Lower lobe of right lung (tissue), 2 donors: Measurements from ENCODE around the gene CFAP45. TPM values are rescaled to one million over a fixed set of nuclear protein-coding genes. Genes with fewer than 3 reads are reported as not detected.

Source experiments
- ATAC-seq, 2 donors: fragments of 200-7000 bp; cut with Tn5 transposase; one replicate each; pipeline ENCODE4 v1.9.1; 2020 to 2022; ENCODE audit warnings: mild to moderate bottlenecking in 2 of 2, moderate library complexity in 2 of 2
- DNase-seq: peaks from one replicate; pipeline ENCODE4 v3.0.0-alpha.2; 2020
- H3K27ac ChIP-seq: fragments of 200-600 bp; one replicate; pipeline ENCODE4 v1.8.0; 2022
- H3K27me3 ChIP-seq: fragments of 200-600 bp; one replicate; pipeline ENCODE4 v1.8.0; 2022; ENCODE audit warnings: low read depth
- H3K36me3 ChIP-seq: fragments of 200-600 bp; one replicate; pipeline ENCODE4 v1.8.0; 2022; ENCODE audit warnings: mild to moderate bottlenecking
- H3K4me1 ChIP-seq: fragments of 200-600 bp; one replicate; pipeline ENCODE4 v1.8.0; 2022
- H3K4me3 ChIP-seq: fragments of 200-600 bp; one replicate; pipeline ENCODE4 v1.8.0; 2022; ENCODE audit warnings: mild to moderate bottlenecking
- H3K9me3 ChIP-seq: fragments of 200-600 bp; one replicate; pipeline ENCODE4 v1.8.0; 2022
- intact Hi-C: fragments of 100-400 bp; cut with DNase I; formaldehyde crosslinking; loops from one replicate; pipeline ENCODE4 v1.11.0; 2022
- total RNA-seq: library from RNA; stranded (reverse); fragmentation: NEBNext Ultra II Directional; extraction: Animal tissue kit (Norgen Biotek cat#: 25700); gene quantifications from one replicate; pipeline ENCODE4 v1.2.1, GENCODE V29; 2021
- TF ChIP-seq, protein P1 (sequence below): fragments of 200-600 bp; IDR thresholded peaks from one replicate; pipeline ENCODE4 v1.8.0; 2022; ENCODE audit warnings: antibody characterized with exemption, mild to moderate bottlenecking
- donor health status: DM: no; HTN: yes; CAD: no; lungs with severe emphysema.

The CFAP45 gene
- total RNA-seq, 1 donor from 2014 or later = 10.2 TPM

DNA sequence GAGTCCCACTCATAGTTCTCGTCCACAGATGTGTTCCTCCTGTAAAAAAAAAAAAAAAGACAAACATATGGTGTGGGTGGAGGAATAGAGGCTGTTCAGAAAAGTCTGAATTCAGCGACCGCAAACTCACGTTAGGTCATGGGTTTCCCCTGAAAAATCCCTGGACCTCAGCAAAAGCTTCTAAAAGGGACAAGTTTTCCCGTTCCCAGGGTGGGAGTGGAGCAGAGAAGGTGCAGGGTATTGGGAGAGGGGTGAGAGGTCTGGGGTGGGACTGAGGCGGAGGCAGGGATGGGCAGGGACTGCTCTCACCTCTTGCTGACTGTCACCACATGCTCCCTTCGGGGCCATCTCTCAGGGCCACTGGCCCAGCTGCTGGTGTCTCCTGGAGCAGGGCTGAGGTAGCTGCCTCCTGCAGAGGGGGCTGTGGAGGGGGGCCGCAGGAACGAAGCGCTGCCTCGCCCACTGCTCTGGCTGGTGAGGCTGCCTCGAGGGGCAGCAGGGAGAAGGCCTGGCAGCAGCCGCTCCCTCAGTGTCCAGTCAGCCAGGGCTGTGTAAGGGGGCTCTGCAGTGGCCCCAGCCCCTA, 28.0 kb upstream of the CFAP45 start:
- Histone ChIP-seq H3K9me3 (no peaks in the 10 kb centered on the region), H3K4me1 (peaks cover 18% of the 10 kb centered on the region), H3K27me3 (no peaks in the 10 kb centered on the region), H3K27ac (no peak overlapping the region), H3K4me3 (no peak overlapping the region), H3K36me3 (no peaks in the 10 kb centered on the region)
- no peak for ATAC-seq
- intact Hi-C loops = no loop called here
- TF ChIP-seq, protein P1, sequence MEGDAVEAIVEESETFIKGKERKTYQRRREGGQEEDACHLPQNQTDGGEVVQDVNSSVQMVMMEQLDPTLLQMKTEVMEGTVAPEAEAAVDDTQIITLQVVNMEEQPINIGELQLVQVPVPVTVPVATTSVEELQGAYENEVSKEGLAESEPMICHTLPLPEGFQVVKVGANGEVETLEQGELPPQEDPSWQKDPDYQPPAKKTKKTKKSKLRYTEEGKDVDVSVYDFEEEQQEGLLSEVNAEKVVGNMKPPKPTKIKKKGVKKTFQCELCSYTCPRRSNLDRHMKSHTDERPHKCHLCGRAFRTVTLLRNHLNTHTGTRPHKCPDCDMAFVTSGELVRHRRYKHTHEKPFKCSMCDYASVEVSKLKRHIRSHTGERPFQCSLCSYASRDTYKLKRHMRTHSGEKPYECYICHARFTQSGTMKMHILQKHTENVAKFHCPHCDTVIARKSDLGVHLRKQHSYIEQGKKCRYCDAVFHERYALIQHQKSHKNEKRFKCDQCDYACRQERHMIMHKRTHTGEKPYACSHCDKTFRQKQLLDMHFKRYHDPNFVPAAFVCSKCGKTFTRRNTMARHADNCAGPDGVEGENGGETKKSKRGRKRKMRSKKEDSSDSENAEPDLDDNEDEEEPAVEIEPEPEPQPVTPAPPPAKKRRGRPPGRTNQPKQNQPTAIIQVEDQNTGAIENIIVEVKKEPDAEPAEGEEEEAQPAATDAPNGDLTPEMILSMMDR = no peak
- no peak for DNase-seq

DNA sequence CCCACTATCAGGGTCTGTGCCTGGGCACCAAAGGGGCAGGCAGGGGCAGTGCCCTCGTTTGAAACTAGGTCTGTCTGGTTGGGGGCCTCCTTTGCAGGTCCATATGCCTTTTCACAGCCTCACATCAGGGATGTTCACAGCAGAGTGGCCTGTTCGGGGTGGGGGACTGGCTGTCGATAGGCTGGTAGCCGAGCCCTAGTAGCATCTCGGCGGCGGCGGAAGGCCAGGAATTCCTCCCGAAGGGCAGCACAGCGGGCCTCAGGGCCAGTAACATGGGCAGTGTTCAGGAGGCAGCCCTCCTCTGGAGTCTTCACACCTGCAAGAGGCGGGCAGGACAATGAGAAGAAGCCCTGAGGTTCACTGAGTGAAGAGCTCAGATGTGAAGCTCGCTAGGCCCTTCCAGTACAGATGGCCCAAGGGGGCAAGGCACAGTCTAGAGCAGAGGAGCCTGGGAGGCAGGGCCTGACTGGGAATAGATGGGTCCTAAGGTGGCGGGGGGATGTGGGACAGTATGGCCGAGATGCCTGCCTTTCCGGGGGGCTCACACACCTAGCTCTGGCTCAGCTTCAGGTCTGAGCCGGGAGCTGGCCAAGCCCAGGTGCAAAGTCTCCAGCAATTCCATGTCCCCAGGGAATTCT, 27.4 kb upstream of the CFAP45 start:
- H3K4me1 ChIP-seq = peaks cover 24% of the 10 kb centered on the region
- H3K27me3 ChIP-seq = no peaks in the 10 kb centered on the region
- intact Hi-C loops = no loop called here
- DNase-seq (no peak), ATAC-seq (no peak)
- H3K36me3 ChIP-seq = no peaks in the 10 kb centered on the region
- no peak overlapping the region for H3K27ac ChIP-seq
- H3K9me3 ChIP-seq = no peaks in the 10 kb centered on the region
- TF ChIP-seq, protein P1 = no peak
- no peak overlapping the region for H3K4me3 ChIP-seq

DNA sequence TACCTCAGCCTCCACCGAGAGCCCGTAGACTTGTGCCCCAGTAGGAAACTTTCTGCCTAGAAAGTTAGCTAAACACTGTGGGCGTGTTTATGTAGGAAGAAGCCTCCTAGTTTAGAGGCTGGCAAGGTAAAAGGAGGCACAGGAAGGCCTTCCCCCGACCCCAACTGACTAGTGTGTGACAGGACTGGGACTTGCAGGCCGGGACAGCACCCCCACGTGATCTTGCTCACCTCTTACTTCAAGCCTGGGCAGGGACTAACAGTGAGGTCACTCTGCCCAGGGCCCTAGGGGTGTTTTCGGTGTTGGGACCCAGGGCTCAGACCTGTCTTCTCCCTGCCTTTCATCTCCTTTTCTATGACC, 25.7 kb upstream of the CFAP45 start:
- intact Hi-C loops = no loop called here
- Histone ChIP-seq H3K36me3 (peaks cover 9% of the 10 kb centered on the region), H3K4me3 (peak overlapping the region; percentile 94), H3K27ac (peak overlapping the region; percentile 100), H3K9me3 (no peaks in the 10 kb centered on the region), H3K4me1 (peaks cover 40% of the 10 kb centered on the region), H3K27me3 (no peaks in the 10 kb centered on the region)
- TF ChIP-seq, protein P1 = no peak
- ATAC-seq (no peak), DNase-seq (peak; percentile 63)

DNA sequence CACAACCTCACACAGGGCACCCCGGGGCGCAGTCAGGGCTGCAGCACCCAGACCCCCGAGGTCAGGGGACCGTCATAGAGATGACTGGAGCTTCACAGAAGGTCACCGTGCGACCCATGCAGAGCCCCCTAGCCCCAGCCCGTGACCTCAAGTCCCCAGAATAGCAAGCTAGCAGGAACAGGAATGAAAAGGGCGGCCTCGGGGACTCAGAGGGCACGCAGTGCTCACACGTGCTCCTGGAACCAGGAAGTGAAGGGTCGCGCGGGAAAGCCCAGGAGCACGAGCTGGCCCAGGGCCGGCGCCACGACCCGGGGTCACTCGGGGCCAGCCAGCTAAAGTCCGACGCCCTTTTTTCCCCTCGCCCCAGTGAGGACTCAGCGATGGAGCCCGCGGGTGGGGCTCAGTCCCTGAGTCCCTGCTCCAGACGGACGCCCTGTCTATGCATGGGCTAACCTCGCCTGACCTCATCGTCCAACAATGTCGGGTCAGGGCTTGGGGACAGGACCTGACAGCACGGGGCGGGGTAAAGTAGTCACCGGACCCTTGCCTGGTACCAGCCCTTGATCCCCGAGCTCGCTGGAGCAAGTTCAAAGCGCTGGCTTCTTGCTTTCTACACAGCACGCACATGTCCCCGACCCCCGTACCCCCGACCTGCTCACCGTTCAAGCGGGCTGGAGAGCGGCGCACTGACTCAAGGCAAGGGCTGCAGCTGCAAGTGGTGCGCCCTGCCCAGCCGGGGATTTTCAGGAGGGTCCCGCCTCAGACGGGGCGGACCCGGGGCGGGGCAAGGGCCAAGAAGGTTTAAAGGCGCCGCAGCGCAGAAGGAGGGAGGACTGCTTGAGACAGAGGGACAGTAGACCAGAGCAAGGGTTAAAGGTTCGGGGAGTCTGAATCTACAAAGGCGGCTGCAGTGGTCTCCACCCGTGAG, 25.1 kb upstream of the CFAP45 start, which contains the start of gene TAGLN2:
Gene TAGLN2 (minus strand): TSS at position 717 of the 928 bp plus-strand sequence. CDS start 4,998 bp downstream, outside the sequence.
- peaks cover 47% of the 10 kb centered on the region for H3K4me1 ChIP-seq
- no peaks in the 10 kb centered on the region for H3K9me3 ChIP-seq
- H3K27me3 ChIP-seq = no peaks in the 10 kb centered on the region
- ATAC-seq (peak; percentile 81 to 82), DNase-seq (peak; percentile 95)
- TF ChIP-seq, protein P1 = no peak
- H3K27ac ChIP-seq = peak within 1 kb of the TSS; percentile 100
- intact Hi-C loops = no loop called here
- peak within 1 kb of the TSS; percentile 94 for H3K4me3 ChIP-seq
- H3K36me3 ChIP-seq = peaks cover 16% of the 10 kb centered on the region

DNA sequence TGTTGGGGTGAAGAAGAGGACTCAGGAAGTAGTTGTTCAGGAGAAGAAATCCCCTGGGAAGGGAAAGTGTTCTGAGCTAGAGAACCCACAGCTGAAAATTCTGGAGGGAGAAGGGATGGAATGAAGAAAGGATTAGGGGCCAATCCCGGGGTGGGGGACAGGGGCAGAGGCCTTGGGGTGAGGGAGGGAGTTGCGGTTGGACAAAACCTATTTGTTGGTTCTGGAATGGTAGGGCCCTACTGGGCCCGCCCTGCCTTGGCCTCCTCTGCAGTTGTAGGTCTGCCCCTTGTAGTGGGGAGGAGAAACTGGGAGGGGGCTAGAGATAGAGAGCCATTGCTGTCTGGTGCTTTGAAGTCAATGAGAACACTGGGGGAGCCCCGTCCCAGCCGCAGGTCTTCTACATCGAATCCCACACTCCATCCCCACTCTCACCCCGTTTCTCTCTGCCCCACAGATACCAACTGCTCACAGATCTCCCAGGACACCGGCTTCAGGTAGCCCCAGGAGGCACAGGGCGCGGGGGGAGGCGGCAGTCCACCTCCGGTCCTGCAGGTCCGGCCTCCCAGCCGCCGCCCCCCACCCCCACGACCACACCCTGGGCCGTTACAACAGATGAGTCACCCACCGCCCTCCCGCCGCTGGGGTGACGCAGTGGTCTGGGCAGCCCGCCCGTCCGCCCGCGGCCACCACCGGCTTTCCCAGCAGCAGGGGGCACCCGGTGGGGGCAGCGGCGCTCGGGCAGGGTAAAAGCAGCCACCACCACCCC, 24.2 kb upstream of the CFAP45 start:
- intact Hi-C loops = no loop called here
- H3K9me3 ChIP-seq = no peaks in the 10 kb centered on the region
- H3K36me3 ChIP-seq = peaks cover 24% of the 10 kb centered on the region
- no peaks in the 10 kb centered on the region for H3K27me3 ChIP-seq
- peak; percentile 94 for DNase-seq
- peak overlapping the region; percentile 94 for H3K4me3 ChIP-seq
- peak; percentile 82 for ATAC-seq
- peaks cover 55% of the 10 kb centered on the region for H3K4me1 ChIP-seq
- peak overlapping the region; percentile 100 for H3K27ac ChIP-seq
- TF ChIP-seq, protein P1 = peak; percentile 9
